Neural cell (in vitro differentiated cells): ENCODE data around the gene SEL1L2.

Experiments used
- CTCF ChIP-seq: fragments of 450-650 bp; IDR thresholded peaks from 2 replicates; pipeline ENCODE4 v1.5.1; 2014; ENCODE audit warnings: antibody characterized with exemption, mild to moderate bottlenecking, moderate library complexity; ENCODE audit not compliant: poor library complexity, severe bottlenecking
- POLR2AphosphoS5 ChIP-seq: IDR thresholded peaks from 2 replicates; pipeline ENCODE4 v1.6.1; 2012
- TF ChIP-seq, protein P1 (sequence below): IDR thresholded peaks from 2 replicates; pipeline ENCODE4 v1.6.1; 2012; ENCODE audit warnings: borderline replicate concordance

GRCh38 chr20:13873831-13874230 lies 116.6 kb downstream of the SEL1L2 start:
- no peak for TF ChIP-seq POLR2AphosphoS5
- no peak for TF ChIP-seq CTCF
- TF ChIP-seq, protein P1, sequence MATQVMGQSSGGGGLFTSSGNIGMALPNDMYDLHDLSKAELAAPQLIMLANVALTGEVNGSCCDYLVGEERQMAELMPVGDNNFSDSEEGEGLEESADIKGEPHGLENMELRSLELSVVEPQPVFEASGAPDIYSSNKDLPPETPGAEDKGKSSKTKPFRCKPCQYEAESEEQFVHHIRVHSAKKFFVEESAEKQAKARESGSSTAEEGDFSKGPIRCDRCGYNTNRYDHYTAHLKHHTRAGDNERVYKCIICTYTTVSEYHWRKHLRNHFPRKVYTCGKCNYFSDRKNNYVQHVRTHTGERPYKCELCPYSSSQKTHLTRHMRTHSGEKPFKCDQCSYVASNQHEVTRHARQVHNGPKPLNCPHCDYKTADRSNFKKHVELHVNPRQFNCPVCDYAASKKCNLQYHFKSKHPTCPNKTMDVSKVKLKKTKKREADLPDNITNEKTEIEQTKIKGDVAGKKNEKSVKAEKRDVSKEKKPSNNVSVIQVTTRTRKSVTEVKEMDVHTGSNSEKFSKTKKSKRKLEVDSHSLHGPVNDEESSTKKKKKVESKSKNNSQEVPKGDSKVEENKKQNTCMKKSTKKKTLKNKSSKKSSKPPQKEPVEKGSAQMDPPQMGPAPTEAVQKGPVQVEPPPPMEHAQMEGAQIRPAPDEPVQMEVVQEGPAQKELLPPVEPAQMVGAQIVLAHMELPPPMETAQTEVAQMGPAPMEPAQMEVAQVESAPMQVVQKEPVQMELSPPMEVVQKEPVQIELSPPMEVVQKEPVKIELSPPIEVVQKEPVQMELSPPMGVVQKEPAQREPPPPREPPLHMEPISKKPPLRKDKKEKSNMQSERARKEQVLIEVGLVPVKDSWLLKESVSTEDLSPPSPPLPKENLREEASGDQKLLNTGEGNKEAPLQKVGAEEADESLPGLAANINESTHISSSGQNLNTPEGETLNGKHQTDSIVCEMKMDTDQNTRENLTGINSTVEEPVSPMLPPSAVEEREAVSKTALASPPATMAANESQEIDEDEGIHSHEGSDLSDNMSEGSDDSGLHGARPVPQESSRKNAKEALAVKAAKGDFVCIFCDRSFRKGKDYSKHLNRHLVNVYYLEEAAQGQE, result no peak
